Stimulated activated CD8-positive, alpha-beta memory T cell treated with anti-CD3 and anti-CD28 coated beads, Interleukin-4, amount 100 ng/mL, for 24 hours (primary cell): ENCODE results near the gene MRGPRX1.
"Not testable (repeated sequence)": the region's sequence is repeated elsewhere in the genome, so short reads cannot be mapped to it uniquely, and the experiment has no call there.

Experiments used
- DNase-seq: peaks from one replicate; pipeline ENCODE4 v3.0.0-alpha.2; 2020; ENCODE audit warnings: low read depth

MRGPRX1 gene

DNA sequence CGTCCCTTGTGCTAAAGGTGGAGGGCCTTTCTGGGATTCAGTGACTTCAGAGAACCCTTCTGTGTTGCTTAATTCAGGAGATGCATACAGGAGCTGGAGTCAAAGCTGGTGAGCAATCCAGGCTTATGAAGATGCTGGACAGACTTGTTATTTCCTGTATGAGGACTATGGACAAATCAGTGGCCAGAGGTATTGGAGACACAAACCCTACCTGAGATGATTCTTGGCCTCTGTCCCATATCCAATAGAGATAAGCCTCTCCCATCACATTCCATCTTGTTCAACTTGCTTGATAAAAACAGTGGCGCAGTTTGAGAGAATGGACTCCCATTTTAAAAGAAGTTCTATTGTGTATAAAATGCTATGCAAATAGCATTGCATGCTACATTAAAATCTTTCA lies at the start of gene MRGPRX1:
TSS of gene MRGPRX1 (minus strand) at position 101 of the 400 bp plus-strand sequence. CDS start 4,630 bp downstream, outside the sequence.
- no peak for DNase-seq

DNA sequence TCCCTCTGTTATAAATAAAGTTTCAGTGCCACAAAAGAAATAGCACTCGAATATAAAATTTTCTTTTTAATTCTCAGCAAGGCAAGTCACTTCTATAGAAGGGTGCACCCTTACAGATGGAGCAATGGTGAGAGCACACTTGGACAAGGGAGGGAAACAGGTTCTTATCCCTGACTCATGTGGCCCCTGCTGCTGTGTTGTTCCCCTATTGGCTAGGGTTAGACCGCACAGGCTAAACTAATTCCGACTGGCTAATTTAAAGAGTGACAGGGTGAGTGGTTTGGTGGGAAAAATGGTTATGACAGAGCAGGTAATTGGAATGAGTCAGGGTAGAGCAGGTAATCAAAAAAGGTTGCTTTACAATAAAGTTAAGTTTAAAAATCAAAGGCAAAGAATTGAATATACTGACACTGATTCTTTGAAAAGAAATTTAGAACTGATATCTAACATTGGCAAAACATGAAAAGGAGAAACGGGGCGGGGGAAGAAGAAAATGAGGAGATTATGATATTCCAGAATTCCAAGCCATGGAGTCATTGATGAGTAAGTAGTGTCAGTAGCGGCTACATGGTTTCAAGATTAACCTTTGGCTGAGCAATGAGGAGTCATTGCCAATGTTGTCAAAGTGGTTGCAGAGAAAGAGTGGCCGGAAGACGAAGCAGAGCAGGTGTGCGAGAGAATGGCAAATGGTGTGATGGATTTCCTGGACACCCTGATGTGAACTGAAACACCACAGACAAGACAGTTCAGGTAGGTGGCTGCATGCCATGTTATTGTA lies 48.4 kb upstream of the MRGPRX1 start:
- DNase-seq: no peak

DNA sequence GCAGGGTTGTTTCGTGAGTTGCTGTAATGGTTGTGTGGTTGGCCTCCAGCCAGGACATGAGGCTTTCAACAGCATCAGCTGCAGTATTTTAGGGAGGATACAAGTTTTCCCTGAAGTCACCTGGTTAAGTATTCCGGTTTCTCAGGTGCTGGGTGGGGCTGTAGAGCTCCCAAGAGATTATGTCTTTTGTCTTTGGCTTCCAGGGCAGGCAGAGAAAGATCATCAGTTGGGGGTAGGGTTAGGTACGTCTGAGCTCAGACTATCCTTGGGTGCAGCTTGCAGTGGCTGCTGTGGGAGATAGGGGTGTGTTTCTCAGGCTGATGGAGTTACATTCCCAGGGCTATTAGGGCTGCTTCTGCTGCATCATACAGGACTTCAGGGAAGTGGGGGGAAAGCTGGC lies 47.5 kb upstream of the MRGPRX1 start:
- no peak for DNase-seq

DNA sequence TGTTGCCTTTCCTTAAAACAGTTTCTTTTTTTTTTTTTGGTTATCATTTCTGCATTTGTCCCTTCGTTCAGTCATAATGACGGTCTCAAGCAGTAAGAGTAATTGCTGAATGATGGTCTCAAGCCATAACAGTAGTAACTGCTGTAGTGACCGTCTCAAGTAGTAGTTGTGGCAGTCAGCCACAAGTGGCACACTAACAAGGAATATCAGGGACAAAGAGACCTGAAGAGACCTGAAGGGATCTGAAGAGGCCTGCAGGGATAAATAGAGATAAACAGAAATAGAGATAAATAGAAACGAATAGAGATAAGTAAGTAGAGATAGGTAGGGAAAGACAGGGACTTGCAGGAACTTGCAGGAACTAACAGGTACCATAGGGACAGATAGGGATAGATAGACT lies 42.7 kb upstream of the MRGPRX1 start:
- no peak for DNase-seq

DNA sequence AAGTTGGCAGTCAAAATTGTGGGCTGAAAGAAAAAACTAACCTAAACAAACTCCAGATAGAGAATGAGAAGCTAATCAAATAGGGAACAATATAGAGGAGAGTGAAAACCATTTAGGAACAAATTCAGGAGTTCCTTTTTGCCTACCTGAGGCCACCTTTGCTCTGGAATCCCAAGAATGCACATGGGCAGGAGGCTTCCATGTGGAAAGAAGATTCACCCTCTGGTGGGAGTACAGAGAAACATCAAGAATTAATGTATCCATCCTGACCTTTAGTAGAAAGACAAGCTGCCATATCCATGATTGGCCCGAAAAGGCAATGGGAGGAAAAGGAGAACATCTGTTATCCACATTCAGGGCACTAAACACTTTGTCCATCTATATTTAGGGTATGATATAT lies 35.0 kb upstream of the MRGPRX1 start:
- no peak for DNase-seq

DNA sequence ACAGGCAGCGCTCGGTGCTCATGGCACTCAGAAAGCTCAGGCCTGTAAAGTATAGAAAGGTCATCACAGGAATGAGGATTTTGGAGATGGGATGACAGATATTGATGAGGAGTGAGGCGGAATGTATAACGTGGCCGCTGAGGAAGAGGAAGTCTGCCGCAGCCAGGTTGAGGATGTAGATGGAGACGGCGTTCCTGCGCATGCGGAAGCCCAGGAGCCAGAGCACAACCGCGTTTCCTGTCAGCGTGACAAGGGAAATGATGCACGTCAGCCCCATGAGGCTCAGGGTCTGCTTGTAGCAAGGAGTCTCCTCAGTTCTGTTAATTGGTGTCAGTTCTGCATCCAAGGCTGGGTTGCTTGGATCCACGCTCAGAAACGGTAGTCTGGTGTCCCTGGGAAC lies 33.1 kb upstream of the MRGPRX1 start:
- DNase-seq: no peak

DNA sequence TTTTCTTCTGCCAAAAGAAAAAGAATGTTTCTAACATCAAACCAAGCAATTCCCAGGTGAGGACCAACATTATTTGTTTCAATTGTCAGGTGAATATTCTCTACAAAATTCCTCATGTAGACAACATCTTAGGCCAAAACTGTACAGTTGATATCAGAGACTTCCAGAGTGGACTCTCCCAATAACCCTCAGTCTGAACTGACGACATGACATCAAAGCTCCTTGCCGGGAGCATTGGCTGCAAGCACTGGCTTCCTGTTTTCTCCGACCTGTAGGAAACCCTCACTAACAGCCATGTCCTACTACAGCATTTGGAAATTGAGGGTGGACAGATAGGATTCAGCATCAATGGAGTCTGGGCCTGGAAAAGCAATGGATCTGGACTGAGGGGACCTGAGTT lies 30.5 kb upstream of the MRGPRX1 start:
- DNase-seq: no peak

DNA sequence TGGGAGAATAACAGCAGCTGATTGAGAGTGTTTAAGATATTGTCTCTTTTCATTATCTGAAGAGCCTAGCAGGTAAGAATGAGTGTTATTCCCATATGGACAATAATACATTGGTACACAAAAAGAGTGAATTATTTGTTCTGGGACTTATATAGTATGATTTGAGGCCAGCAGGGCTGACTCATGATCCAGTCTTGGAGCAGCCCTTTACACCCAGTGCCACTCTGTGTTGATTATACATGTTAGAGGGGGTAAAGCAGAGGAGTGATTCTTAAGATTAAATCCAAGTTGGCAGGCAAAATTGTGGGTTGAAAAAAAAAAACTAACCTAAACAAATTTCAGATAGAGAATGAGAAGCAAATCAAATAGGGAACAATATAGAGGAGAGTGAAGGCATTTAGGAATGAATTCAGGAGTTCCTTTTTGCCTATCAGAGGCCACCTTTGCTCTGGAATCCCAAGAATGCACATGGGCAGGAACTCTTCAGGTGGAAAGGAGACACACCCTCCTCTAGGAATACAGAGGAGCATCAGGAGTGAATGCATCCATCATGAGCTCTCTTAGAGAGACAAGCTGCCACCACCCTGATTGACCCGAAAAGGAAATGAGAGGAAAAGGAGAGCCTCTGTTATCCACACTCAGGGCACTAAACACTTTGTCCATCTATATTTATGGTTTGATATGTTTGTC lies 19.2 kb upstream of the MRGPRX1 start:
- DNase-seq: no peak

DNA sequence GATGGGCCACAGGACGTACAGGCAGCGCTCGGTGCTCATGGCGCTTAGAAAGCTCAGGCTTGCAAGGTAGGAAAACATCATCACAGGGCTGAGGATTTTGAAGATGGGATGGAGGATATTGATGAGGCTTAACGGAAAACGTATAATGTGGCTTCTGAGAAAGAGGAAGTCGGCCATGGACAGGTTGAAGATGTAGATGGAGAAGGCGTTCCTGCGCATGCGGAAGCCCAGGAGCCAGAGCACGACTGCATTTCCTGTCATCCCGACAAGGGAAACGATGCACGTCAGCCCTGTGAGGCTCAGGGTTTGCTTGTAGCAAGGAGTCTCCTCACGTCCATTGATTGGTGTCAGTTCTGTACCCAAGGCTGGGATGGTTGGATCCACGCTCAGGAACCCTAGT lies 17.4 kb upstream of the MRGPRX1 start:
- no peak for DNase-seq

DNA sequence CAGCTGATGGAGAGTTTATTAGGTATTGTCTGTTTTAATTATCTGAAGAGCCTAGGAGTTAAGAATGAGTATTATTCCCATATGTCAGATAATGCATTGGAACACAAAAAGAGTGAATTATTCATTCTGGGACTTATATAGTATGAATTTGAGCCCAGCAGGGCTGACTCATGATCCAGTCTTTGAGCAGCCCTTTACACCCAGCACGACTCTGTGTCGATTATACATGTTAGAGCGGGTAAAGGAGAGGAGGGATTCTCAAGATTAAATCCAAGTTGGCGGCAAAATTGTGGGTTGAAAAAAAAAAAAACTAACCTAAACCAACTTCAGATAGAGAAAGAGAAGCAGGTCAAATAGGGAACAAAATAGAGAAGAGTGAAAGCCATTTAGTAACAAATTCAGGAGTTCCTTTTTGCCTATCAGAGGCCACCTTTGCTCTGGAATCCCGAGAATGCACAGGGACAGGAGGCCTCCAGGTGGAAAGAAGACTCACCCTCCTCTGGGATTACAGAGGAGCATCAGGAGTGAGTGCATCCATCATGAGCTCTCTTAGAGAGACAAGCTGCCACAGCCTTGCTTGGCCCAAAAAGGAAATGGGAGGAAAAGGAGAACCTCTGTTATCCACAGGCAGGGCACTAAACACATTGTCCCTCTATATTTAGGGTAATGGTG lies 3.1 kb downstream of the MRGPRX1 start:
- DNase-seq: no peak

DNA sequence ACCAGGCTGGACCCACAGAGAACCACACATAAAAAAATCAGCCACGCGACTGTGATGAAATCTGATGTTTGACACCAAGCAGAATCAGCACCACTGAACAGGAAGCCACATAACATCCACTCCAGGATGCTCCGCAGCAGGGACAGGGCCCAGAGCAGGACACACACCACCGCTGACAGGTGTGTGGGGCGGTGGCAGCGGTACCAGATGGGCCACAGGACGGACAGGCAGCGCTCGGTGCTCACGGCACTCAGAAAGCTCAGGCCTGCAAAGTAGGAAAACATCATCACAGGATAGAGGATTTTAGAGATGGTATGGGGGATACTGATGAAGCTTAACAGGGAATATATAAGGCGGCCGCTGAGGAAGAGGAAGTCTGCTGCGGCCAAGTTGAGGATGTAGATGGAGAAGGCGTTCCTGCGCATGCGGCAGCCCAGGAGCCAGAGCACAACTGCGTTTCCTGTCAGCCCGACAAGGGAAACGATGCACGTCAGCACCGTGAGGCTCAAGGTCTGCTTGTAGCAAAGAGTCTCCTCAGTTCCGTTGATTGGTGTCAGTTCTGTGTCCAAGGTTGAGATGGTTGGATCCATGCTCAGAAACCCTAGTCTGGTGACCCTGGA lies 4.9 kb downstream of the MRGPRX1 start:
- DNase-seq: no peak

DNA sequence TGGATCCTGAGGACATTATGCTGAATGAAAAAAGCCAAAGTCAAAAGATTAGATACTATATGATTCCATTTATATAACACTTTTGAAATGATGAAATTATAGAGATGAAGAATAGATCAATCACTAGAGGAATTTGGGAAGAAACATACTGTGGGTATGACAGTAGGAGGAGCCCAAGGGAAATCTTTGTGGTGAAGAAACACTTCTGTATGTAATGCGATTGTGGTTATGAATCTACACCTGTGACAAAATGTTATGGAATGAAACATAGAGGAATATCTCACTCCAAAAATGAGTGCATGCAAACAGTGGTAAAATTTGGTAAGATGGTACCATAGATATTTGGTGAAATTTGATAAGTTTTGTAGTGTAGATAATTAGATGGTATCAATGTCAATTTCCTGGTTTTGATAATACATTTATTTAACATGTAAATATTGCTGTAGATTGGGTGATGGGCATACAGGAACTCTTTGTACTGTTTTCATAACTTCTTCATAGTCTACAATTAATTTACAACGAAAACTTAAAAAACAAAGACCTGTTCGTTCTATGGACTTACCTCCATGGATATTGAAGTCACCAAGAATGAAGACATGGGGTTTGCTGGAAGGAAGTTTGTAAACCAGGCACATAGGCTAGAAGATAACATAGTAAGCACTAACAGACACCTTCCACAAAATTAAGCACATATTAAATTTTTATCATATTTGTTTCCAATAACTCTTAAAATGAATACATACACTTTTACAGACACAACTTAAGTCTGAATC lies 11.5 kb downstream of the MRGPRX1 start:
- DNase-seq: no peak

DNA sequence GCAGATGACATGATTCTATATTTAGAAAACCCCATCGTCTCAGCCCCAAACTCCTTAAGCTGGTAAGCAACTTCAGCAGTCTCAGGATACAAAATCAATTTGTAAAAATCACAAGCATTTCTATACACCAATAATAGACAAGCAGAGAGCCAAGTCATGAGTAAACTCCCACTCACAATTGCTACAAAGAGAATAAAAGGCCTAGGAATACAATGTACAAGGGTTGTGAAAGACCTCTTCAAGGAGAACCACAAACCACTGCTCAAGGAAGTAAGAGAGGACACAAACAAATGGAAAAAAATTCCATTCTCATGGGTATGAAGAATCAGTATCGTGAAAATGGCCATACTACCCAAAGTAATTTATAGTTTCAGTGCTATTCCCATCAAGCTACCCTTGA lies 13.8 kb downstream of the MRGPRX1 start:
- not testable (repeated sequence) for DNase-seq

DNA sequence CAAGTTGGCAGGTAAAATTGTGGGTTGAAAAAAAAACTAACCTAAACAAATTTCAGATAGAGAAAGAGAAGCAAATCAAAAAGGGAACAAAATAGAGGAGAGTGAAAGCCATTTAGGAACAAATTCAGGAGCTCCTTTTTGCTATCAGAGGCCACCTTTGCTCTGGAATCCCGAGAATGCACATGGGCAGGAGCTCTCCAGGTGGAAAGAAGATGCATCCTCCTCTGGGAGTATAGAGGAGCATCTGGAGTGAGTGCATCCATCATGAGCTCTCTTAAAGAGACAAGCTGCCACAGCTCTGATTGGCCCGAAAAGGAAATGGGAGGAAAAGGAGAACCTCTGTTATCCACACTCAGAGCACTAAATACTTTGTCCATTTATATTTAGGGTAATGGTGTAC lies 26.3 kb downstream of the MRGPRX1 start:
- DNase-seq: no peak

DNA sequence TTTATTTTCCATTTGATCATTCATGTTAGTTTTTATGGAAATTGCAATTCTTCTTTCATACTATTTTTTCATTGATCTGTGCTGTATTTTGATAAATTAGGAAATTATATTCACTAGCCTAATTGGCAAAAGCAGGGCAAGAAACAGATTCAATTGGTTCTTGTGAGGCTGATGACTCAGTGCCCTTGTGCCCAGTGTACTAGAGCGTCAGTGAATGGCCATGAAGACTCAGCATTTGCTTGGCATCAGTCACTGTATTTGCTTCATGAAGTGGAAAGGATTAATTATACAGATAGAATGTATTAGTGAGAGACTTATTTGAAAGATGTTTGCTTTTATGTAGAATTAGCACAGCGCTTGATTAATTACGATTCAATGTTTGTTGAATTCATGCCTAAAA lies 31.8 kb downstream of the MRGPRX1 start:
- no peak for DNase-seq

DNA sequence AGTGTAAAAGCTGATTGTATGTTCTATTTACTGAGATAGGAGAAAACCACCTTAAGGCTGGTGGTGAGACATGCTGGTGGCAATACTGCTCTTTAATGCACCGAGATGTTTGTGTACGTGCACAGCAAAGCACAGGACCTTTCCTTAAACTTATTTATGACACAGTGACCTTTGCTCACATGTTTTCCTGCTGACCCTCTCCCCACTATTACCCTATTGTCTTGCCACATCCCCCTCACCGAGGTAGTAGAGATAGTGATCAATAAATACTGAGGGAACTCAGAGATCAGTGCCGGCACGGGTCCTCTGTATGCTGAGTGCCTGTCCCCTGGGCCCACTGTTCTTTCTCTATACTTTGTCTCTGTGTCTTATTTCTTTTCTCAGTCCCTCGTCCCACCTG lies 38.6 kb downstream of the MRGPRX1 start:
- not testable (repeated sequence) for DNase-seq

DNA sequence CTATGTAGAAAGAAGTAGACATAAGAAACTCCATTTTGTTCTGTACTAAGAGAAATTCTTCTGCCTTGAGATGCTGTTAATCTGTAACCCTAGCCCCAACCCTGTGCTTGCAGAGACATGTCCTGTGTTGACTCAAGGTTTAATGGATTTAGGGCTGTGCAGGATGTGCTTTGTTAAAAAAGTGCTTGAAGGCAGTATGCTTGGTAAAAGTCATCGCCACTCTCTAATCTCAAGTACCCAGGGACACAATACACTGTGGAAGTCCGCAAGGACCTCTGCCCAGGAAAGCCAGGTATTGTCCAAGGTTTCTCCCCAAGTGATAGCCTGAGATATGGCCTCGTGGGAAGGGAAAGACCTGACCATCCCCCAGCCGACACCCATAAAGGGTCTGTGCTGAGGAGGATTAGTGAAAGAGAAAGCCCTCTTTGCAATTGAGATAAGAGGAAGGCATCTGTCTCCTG lies 39.0 kb downstream of the MRGPRX1 start:
- DNase-seq: not testable (repeated sequence)

DNA sequence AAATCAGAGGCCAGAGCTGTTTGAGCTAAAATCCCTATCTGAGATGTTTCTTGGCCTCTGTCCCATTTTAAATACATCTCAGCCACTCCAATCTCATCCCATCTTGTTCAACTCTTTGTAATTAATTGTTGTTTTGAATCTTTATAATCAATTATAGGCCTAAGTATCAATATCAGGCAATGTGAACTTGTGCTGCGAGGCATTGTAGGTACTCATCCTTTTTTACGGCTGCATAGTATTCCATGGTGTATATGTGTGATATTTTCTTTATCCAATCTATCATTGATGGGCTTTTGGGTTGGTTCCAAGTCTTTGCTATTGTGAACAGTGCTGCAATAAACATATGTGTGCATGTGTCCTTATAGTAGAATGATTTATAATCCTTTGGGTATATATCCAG lies 47.5 kb downstream of the MRGPRX1 start:
- not testable (repeated sequence) for DNase-seq

DNA sequence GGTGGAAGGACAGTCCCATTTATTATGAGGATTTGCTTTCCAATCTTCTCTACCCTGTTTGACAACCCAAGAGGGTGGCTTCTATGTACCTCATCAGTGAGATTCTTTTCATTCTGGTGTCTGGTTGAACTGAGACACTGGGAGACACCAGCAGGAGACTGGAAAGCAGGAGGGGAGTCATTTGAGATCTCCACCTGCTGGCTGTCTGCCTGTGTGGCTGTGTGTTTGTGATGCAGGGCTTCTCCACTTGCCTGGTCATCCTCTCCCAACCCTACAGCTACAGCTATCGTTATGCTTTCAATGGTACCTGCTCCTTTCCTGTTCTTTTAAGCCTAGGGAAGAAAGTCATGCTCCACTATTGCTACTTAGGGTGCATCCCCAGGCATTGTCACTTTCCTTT lies 48.6 kb downstream of the MRGPRX1 start:
- no peak for DNase-seq
